Stomach (tissue), 9 donors: Measurements from ENCODE around the gene ALG11. TPM values are rescaled to one million over a fixed set of nuclear protein-coding genes. Genes with fewer than 3 reads are reported as not detected.

Source experiments
- DNase-seq, 2 donors: peaks; one replicate each; pipeline versions ENCODE4 v3.0.0 to v3.0.0-alpha.2; 2013 to 2019
- H3K27ac ChIP-seq, 5 donors: fragments of 200-600 bp in 4 of 5; sonication (generic) in 4 of 5; one replicate each; pipeline ENCODE4 v1.5.1; 2013 to 2019; ENCODE audit warnings: mild to moderate bottlenecking in 1 of 5, moderate library complexity in 1 of 5
- H3K27me3 ChIP-seq, 3 donors: fragments of 200-600 bp; sonication (generic); one replicate each; pipeline ENCODE4 v1.5.1; 2017 to 2019; ENCODE audit warnings: mixed run types in 1 of 3
- H3K36me3 ChIP-seq, 4 donors: fragments of 200-600 bp; sonication (generic); 1 replicate in 3 of 4; 2 replicates in 1 of 4; pipeline ENCODE4 v1.5.1; 2016 to 2019
- H3K4me1 ChIP-seq, 4 donors: fragments of 200-600 bp; sonication (generic); one replicate each; pipeline ENCODE4 v1.5.1; 2016 to 2019
- H3K4me3 ChIP-seq, 4 donors: fragments of 200-600 bp; sonication (generic) in 3 of 4; one replicate each; pipeline ENCODE4 v1.5.1; 2016 to 2019; ENCODE audit warnings: mild to moderate bottlenecking in 1 of 4
- H3K9me3 ChIP-seq, 4 donors: fragments of 200-600 bp; sonication (generic); one replicate each; pipeline ENCODE4 v1.5.1; 2016 to 2019
- CTCF ChIP-seq, 7 experiments: fragments of 450-650 bp in 4 of 7; fragments of 200-600 bp in 3 of 7; sonication (generic) in 3 of 7; IDR thresholded peaks; one replicate each; pipeline ENCODE4 v1.5.1; 2016 to 2019; ENCODE audit warnings: antibody characterized with exemption in 7 of 7, control low read depth in 2 of 7, mild to moderate bottlenecking in 1 of 7
- EP300 ChIP-seq: sonication (generic); formaldehyde crosslinking; IDR thresholded peaks from one replicate; pipeline ENCODE4 v1.6.1; 2017; ENCODE audit warnings: antibody characterized with exemption
- POLR2A ChIP-seq, 4 donors: fragments of 450-650 bp; IDR thresholded peaks; one replicate each; pipeline ENCODE4 v1.6.1; 2016; ENCODE audit warnings: antibody characterized with exemption in 4 of 4, control low read depth in 2 of 4, mild to moderate bottlenecking in 1 of 4, moderate library complexity in 1 of 4
- POLR2AphosphoS5 ChIP-seq, 3 donors: sonication (generic); formaldehyde crosslinking; IDR thresholded peaks; one replicate each; pipeline ENCODE4 v1.6.1; 2016; ENCODE audit warnings: antibody characterized with exemption in 3 of 3
- WGBS, 5 donors: extraction: QIAGEN DNeasy Blood & Tissue Kit in 3 of 5; methylation state at CpG; one replicate each; pipeline versions ENCODE4 v1.1.5 to v1.1.7; 2013 to 2018; 5-methylcytosine and 5-hydroxymethylcytosine counted together
- intact Hi-C: fragments of 100-400 bp; cut with DNase I; formaldehyde crosslinking; loops from one replicate; pipeline ENCODE4 v1.15.1; 2023; ENCODE audit warnings: low total_unique reads
- polyA plus RNA-seq, 3 donors: library from polyadenylated mRNA; stranded (reverse); fragments of 200-250 nt; gene quantifications; one replicate each; pipeline ENCODE4 v1.2.3, GENCODE V29; 2013
- total RNA-seq, 5 donors: library from RNA; depleted of rRNA; stranded (reverse); fragments of >200 nt; gene quantifications; one replicate each; pipeline versions ENCODE4 v1.1.0 to v1.2.3, GENCODE V29; 2014 to 2016
- donor health status: healthy with polysubstance abuse.
- donor health status: Bipolar disorder and iron deficiency.
- donor health status: healthy.

Gene ALG11
- total and polyA plus RNA-seq, 8 donors = 1.4 to 37.4 (median 6.2) TPM

DNA sequence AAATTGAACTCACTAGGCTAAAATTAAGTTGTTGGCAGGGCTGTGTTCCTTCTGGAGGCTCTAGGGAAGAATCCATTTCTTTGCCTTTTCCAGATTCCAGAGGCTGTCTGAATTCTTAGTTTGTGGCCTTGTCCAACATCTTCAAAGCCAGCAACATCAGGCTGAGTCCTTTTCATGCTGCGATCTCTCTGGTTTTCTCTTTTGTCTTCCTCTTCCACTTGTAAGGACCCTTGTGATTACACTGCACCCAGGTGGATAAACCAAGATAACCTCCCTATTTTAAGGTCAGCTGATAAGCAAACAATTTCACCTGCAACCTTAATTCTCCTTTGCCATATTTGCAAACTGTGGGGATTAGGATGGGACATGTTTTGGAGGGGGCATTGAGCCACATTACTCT is 23.8 kb downstream of the ALG11 start:
- intact Hi-C loops = no loop called here
- peaks cover 0 to 4% (median 0%) of the 10 kb centered on the region in 4 donors for H3K4me1 ChIP-seq
- no peak for TF ChIP-seq POLR2AphosphoS5 (IDR thresholded peaks at IDR 0.05)
- TF ChIP-seq CTCF (IDR thresholded peaks at IDR 0.05) = no peak
- TF ChIP-seq EP300 = no peak
- no peak for TF ChIP-seq POLR2A (IDR thresholded peaks at IDR 0.05)
- 26 to 56% (median 43%) methylated on average over 1 of the region's 1 CpG for WGBS, 5 donors
- no peaks in the 10 kb centered on the region for H3K27me3 ChIP-seq
- H3K36me3 ChIP-seq = no peaks in the 10 kb centered on the region
- no peak overlapping the region for H3K4me3 ChIP-seq
- no peaks in the 10 kb centered on the region for H3K9me3 ChIP-seq
- DNase-seq = no peak
- no peak overlapping the region for H3K27ac ChIP-seq

- Histone ChIP-seq H3K4me3 (no peak overlapping the region), H3K4me1 (no peaks in the 10 kb centered on the region), H3K36me3 (peaks cover 0 to 9% (median 0%) of the 10 kb centered on the region in 4 donors), H3K27me3 (no peaks in the 10 kb centered on the region), H3K27ac (no peak overlapping the region), H3K9me3 (no peaks in the 10 kb centered on the region)
- WGBS, 5 donors = 74 to 98% (median 91%) methylated on average over 3 of the region's 3 CpGs
- DNase-seq = no peak
- intact Hi-C loops = no loop called here
- TF ChIP-seq POLR2A (IDR thresholded peaks at IDR 0.05) (no peak), CTCF (IDR thresholded peaks at IDR 0.05) (no peak), EP300 (no peak), POLR2AphosphoS5 (IDR thresholded peaks at IDR 0.05) (no peak)
These were observed 31.5 kb downstream of the ALG11 start for GRCh38 chr13:52043675-52044074.

DNA sequence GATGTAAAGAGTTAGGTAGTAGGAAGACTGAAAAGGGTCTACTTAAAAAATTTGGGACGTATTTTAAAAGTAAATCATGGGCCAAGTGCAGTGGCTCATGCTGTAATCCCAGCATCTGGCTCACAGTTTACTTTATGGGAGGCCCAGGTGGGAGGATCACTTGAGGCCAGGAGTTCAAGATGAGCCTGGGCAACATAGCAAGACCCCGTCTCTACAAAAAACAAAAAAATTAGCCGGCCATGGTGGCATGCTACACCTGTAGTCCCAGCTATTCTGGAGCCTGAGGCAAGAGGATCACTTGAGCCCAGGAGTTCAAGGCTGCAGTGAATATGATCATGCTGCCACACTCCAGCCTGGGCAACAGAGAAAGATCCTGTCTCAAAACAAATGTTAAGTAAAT is 35.3 kb downstream of the ALG11 start:
- peaks cover 0 to 9% (median 0%) of the 10 kb centered on the region in 4 donors for H3K36me3 ChIP-seq
- no peak for DNase-seq
- no peak overlapping the region for H3K4me3 ChIP-seq
- WGBS, 5 donors = 81 to 94% (median 91%) methylated on average over 3 of the region's 3 CpGs
- H3K9me3 ChIP-seq = peaks cover 0 to 12% (median 4%) of the 10 kb centered on the region in 4 donors
- H3K27ac ChIP-seq = no peak overlapping the region
- intact Hi-C loops = no loop called here
- no peaks in the 10 kb centered on the region for H3K4me1 ChIP-seq
- no peaks in the 10 kb centered on the region for H3K27me3 ChIP-seq
- TF ChIP-seq EP300 (no peak), POLR2AphosphoS5 (IDR thresholded peaks at IDR 0.05) (no peak), POLR2A (IDR thresholded peaks at IDR 0.05) (no peak), CTCF (IDR thresholded peaks at IDR 0.05) (no peak)

- Histone ChIP-seq H3K36me3 (peaks cover 0 to 9% (median 0%) of the 10 kb centered on the region in 4 donors), H3K4me3 (no peak overlapping the region), H3K27me3 (no peaks in the 10 kb centered on the region), H3K4me1 (no peaks in the 10 kb centered on the region), H3K9me3 (peaks cover 0 to 22% (median 6%) of the 10 kb centered on the region in 4 donors), H3K27ac (no peak overlapping the region)
- no peak for TF ChIP-seq POLR2AphosphoS5 (IDR thresholded peaks at IDR 0.05)
- TF ChIP-seq CTCF (IDR thresholded peaks at IDR 0.05) = no peak
- TF ChIP-seq POLR2A (IDR thresholded peaks at IDR 0.05) = no peak
- TF ChIP-seq EP300 = no peak
- intact Hi-C loops = no loop called here
- 50 to 88% (median 79%) methylated on average over 2 of the region's 2 CpGs for WGBS, 5 donors
- no peak for DNase-seq
These were observed 36.3 kb downstream of the ALG11 start for GRCh38 chr13:52048516-52048915.
